AG04449 (cell line): ENCODE measurements around the gene BAZ1B.

Experiments used
- CTCF ChIA-PET: fragments of 350-600 bp; formaldehyde crosslinking; extraction: SDS; loops from one replicate; lab custom pipeline; 2021; ENCODE audit warnings: antibody characterized with exemption; lab: Yijun Ruan, JAX
- POLR2A ChIA-PET: fragments of 400-600, 350-600 bp; formaldehyde crosslinking; extraction: SDS; loops from one replicate; lab custom pipeline; 2020; ENCODE audit warnings: antibody characterized with exemption, inconsistent platforms; lab: Yijun Ruan, JAX
- DNase-seq: peaks from one replicate; pipeline ENCODE4 v3.0.0-alpha.2; 2010; ENCODE audit warnings: low read depth, low spot score
- H3K4me3 ChIP-seq: 2 replicates; pipeline ENCODE4 v1.5.1; 2011; ENCODE audit warnings: low read depth, mild to moderate bottlenecking, control low read depth, low read length
- CTCF ChIP-seq: IDR thresholded peaks from one replicate; pipeline ENCODE4 v1.5.1; 2011; ENCODE audit warnings: mild to moderate bottlenecking, moderate library complexity, low read length, control low read depth, inconsistent platforms; ENCODE audit not compliant: insufficient read depth; ENCODE audit errors: missing control alignments

Gene BAZ1B

GRCh38 chr7:73429622-73430505, 92.2 kb downstream of the BAZ1B start:
- TF ChIP-seq CTCF: no peak
- DNase-seq: no peak
- H3K4me3 ChIP-seq: no peak overlapping the region
- CTCF ChIA-PET: interaction anchor here (1.1 kb wide), 1 partner anchor 88 kb away, joined by 3 read pairs; no protein-coding TSS in a partner anchor
- POLR2A ChIA-PET: no interaction called here

GRCh38 chr7:73429215-73429614, 92.9 kb downstream of the BAZ1B start:
- no peak overlapping the region for H3K4me3 ChIP-seq
- no peak for TF ChIP-seq CTCF
- DNase-seq: no peak
- CTCF ChIA-PET: no interaction called here
- POLR2A ChIA-PET: no interaction called here

GRCh38 chr7:73427902-73428787, 93.9 kb downstream of the BAZ1B start:
- CTCF ChIA-PET: no interaction called here
- POLR2A ChIA-PET: no interaction called here
- no peak overlapping the region for H3K4me3 ChIP-seq
- TF ChIP-seq CTCF: no peak
- no peak for DNase-seq

GRCh38 chr7:73426016-73426415, 96.1 kb downstream of the BAZ1B start:
- no peak for TF ChIP-seq CTCF
- DNase-seq: no peak
- POLR2A ChIA-PET: no interaction called here
- no peak overlapping the region for H3K4me3 ChIP-seq
- CTCF ChIA-PET: interaction anchor here (1.2 to 1.5 kb wide), 2 partner anchors 26 to 102 kb away, joined by 3 read pairs; no protein-coding TSS in a partner anchor

GRCh38 chr7:73425356-73425983, 96.6 kb downstream of the BAZ1B start:
- H3K4me3 ChIP-seq: no peak overlapping the region
- POLR2A ChIA-PET: no interaction called here
- DNase-seq: no peak
- CTCF ChIA-PET: interaction anchor here (1.5 kb wide), 1 partner anchor 101 kb away, joined by 3 read pairs; no protein-coding TSS in a partner anchor
- no peak for TF ChIP-seq CTCF
